Vagina (tissue), 2 donors: ENCODE measurements around the gene CCDC186. TPM values are rescaled to one million over a fixed set of nuclear protein-coding genes. Genes with fewer than 3 reads are reported as not detected.

Experiments used
- DNase-seq, 2 donors: peaks; one replicate each; pipeline ENCODE4 v3.0.0-alpha.2; 2017; ENCODE audit errors: extremely low spot score in 2 of 2
- H3K27ac ChIP-seq: fragments of 200-600 bp; sonication (generic); one replicate; pipeline ENCODE4 v1.5.1; 2019
- H3K27me3 ChIP-seq: fragments of 200-600 bp; sonication (generic); one replicate; pipeline ENCODE4 v1.5.1; 2019
- H3K36me3 ChIP-seq, 2 donors: fragments of 200-600 bp; sonication (generic); one replicate each; pipeline ENCODE4 v1.5.1; 2017 to 2019
- H3K4me1 ChIP-seq: fragments of 200-600 bp; sonication (generic); one replicate; pipeline ENCODE4 v1.5.1; 2019
- H3K4me3 ChIP-seq, 2 donors: fragments of 200-600 bp; sonication (generic); 1 replicate in 1 of 2; 2 replicates in 1 of 2; pipeline ENCODE4 v1.5.1; 2016 to 2019
- H3K9me3 ChIP-seq: fragments of 200-600 bp; sonication (generic); one replicate; pipeline ENCODE4 v1.5.1; 2019
- POLR2A ChIP-seq, 2 donors: fragments of 450-650 bp; IDR thresholded peaks; one replicate each; pipeline ENCODE4 v1.6.1; 2017; ENCODE audit warnings: antibody characterized with exemption in 2 of 2, mild to moderate bottlenecking in 2 of 2, moderate library complexity in 2 of 2
- POLR2AphosphoS5 ChIP-seq, 2 donors: sonication (generic); formaldehyde crosslinking; IDR thresholded peaks; one replicate each; pipeline ENCODE4 v1.9.0; 2017; ENCODE audit warnings: antibody characterized with exemption in 2 of 2, mild to moderate bottlenecking in 2 of 2, low read depth in 1 of 2; ENCODE audit not compliant: insufficient read depth in 1 of 2
- intact Hi-C: fragments of 100-400 bp; cut with DNase I; formaldehyde crosslinking; loops from one replicate; pipeline ENCODE4 v1.15.1; 2023
- total RNA-seq: library from RNA; depleted of rRNA; stranded (reverse); fragments of >200 nt; gene quantifications from one replicate; pipeline ENCODE4 v1.2.3, GENCODE V29; 2016
- TF ChIP-seq, protein P1 (sequence below), 3 experiments: fragments of 450-650 bp in 2 of 3; fragments of 200-600 bp in 1 of 3; sonication (generic) in 1 of 3; IDR thresholded peaks; one replicate each; pipeline ENCODE4 v1.5.1; 2017 to 2019; ENCODE audit warnings: antibody characterized with exemption in 3 of 3, mild to moderate bottlenecking in 2 of 3, moderate library complexity in 2 of 3

CCDC186 gene
- total RNA-seq, 1 donor from 2014 or later = 25.5 TPM

DNA sequence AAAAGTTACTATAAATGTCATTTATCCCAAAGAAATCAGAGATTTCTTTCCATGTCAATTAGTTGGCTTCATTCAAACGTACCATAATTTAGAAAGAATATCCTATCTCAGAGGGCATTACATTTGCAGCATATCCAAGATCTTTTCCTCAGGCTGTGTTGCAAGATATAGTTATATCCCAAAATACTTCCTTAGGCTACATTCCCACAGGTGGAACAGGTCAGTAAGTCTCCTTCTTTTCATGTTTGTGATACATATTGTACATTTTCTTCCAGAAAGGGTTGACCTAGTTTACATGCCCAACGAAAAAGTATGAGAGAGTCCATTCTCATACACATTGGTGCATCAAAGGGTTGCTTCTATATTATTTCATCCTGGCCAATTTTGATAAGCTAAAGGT is 38.1 kb upstream of the CCDC186 start:
- DNase-seq = no peak
- no peaks in the 10 kb centered on the region for H3K4me1 ChIP-seq
- no peaks in the 10 kb centered on the region for H3K9me3 ChIP-seq
- intact Hi-C loops = no loop called here
- no peaks in the 10 kb centered on the region for H3K36me3 ChIP-seq
- H3K27ac ChIP-seq = no peak overlapping the region
- TF ChIP-seq POLR2A (IDR thresholded peaks at IDR 0.05) (no peak), POLR2AphosphoS5 (IDR thresholded peaks at IDR 0.05; ENCODE audit: insufficient read depth in 1 of 2, low read depth in 1 of 2) (no peak)
- no peaks in the 10 kb centered on the region for H3K27me3 ChIP-seq
- H3K4me3 ChIP-seq = no peak overlapping the region

DNA sequence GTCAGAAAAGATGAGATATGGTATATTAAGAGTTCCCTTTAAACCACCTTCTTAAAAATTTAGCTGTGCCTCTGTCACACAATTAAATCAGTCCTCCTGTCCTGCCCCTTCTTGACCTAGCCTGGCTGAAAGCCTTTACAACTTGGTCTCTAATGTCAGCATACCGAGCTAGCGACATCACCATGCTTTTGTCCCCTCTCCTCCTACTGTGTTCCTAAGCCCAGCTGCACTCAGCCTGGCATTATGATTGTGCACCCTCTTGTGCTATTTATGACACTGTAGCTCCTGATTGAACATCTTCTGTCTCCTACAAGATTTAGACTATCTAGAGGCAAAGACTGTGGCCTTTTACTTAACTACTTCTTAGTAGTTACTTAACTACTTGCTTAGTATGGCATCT is 34.3 kb upstream of the CCDC186 start:
- Histone ChIP-seq H3K27ac (no peak overlapping the region), H3K9me3 (no peaks in the 10 kb centered on the region)

GRCh38 chr10:114207349-114207748 is 33.3 kb upstream of the CCDC186 start:
- no peaks in the 10 kb centered on the region for H3K9me3 ChIP-seq
- H3K36me3 ChIP-seq = no peaks in the 10 kb centered on the region
- no peak overlapping the region for H3K4me3 ChIP-seq
- no peak for DNase-seq
- H3K4me1 ChIP-seq = no peaks in the 10 kb centered on the region
- TF ChIP-seq, protein P1, sequence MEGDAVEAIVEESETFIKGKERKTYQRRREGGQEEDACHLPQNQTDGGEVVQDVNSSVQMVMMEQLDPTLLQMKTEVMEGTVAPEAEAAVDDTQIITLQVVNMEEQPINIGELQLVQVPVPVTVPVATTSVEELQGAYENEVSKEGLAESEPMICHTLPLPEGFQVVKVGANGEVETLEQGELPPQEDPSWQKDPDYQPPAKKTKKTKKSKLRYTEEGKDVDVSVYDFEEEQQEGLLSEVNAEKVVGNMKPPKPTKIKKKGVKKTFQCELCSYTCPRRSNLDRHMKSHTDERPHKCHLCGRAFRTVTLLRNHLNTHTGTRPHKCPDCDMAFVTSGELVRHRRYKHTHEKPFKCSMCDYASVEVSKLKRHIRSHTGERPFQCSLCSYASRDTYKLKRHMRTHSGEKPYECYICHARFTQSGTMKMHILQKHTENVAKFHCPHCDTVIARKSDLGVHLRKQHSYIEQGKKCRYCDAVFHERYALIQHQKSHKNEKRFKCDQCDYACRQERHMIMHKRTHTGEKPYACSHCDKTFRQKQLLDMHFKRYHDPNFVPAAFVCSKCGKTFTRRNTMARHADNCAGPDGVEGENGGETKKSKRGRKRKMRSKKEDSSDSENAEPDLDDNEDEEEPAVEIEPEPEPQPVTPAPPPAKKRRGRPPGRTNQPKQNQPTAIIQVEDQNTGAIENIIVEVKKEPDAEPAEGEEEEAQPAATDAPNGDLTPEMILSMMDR (IDR thresholded peaks at IDR 0.05) = no peak
- TF ChIP-seq POLR2A (IDR thresholded peaks at IDR 0.05) = no peak
- intact Hi-C loops = no loop called here
- no peak overlapping the region for H3K27ac ChIP-seq
- H3K27me3 ChIP-seq = no peaks in the 10 kb centered on the region

More for the DNA sequence above, 34.3 kb upstream of the CCDC186 start:
- Histone ChIP-seq H3K27me3 (no peaks in the 10 kb centered on the region), H3K4me3 (no peak overlapping the region), H3K36me3 (no peaks in the 10 kb centered on the region), H3K4me1 (no peaks in the 10 kb centered on the region)
- DNase-seq = no peak
- TF ChIP-seq, protein P1 (IDR thresholded peaks at IDR 0.05) = no peak
- TF ChIP-seq POLR2A (IDR thresholded peaks at IDR 0.05) (no peak), POLR2AphosphoS5 (IDR thresholded peaks at IDR 0.05; ENCODE audit: insufficient read depth in 1 of 2, low read depth in 1 of 2) (no peak)
- intact Hi-C loops = no loop called here

- H3K4me3 ChIP-seq = no peak overlapping the region
- H3K27ac ChIP-seq = no peak overlapping the region
- H3K27me3 ChIP-seq = no peaks in the 10 kb centered on the region
- H3K9me3 ChIP-seq = no peaks in the 10 kb centered on the region
- no peak for DNase-seq
- no peaks in the 10 kb centered on the region for H3K4me1 ChIP-seq
- TF ChIP-seq POLR2A (IDR thresholded peaks at IDR 0.05) (no peak), POLR2AphosphoS5 (IDR thresholded peaks at IDR 0.05; ENCODE audit: insufficient read depth in 1 of 2, low read depth in 1 of 2) (no peak)
- TF ChIP-seq, protein P1 (IDR thresholded peaks at IDR 0.05) = no peak
- intact Hi-C loops = no loop called here
- H3K36me3 ChIP-seq = no peaks in the 10 kb centered on the region
Measured at GRCh38 chr10:114206902-114207301, 32.9 kb upstream of the CCDC186 start.

DNA sequence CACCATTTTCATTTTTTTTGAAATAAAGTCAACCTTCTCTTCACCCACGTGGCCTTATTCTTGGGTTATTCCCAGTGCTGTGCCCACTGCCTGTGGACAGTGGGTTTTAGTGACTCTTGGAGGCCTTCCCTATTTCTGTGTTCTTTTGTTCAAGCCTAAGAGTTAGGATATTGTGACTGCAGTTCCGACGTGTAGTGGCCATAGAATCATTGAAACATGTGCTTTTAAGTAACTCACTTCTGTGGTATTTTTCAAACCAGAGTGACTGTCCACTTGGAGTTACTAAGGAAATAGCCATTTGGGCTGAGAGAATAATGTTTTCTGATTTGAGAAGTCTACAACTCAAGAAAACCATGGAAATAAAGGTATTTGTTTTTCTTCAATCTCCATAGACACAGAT is 28.8 kb upstream of the CCDC186 start:
- no peak for DNase-seq
- no peak overlapping the region for H3K27ac ChIP-seq
- intact Hi-C loops = no loop called here
- TF ChIP-seq POLR2A (IDR thresholded peaks at IDR 0.05) = no peak
- TF ChIP-seq, protein P1 (IDR thresholded peaks at IDR 0.05) = no peak
- no peak for TF ChIP-seq POLR2AphosphoS5 (IDR thresholded peaks at IDR 0.05; ENCODE audit: insufficient read depth in 1 of 2, low read depth in 1 of 2)
- H3K27me3 ChIP-seq = no peaks in the 10 kb centered on the region
- H3K9me3 ChIP-seq = no peaks in the 10 kb centered on the region
- H3K4me1 ChIP-seq = no peaks in the 10 kb centered on the region
- no peak overlapping the region for H3K4me3 ChIP-seq
- no peaks in the 10 kb centered on the region for H3K36me3 ChIP-seq

DNA sequence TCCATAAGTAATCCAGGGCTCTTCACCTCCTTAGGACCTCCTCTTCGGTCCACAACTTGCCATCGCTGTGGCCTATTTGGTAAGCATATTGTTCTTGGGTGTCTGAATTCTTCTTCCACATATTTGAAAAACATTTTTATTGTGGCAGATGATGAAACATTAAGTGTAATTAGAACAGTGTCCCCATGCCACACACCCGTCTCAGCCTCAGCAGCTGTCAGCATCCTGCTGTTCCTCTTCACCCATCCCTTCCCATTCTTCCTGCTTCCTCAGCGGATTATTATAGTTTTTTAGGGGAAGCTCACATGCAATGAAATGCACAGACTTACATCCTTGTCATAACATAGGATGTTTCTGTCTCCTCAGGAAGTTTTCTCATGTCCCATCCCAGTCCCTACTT is 25.2 kb upstream of the CCDC186 start:
- intact Hi-C loops = no loop called here
- Histone ChIP-seq H3K27ac (no peak overlapping the region), H3K36me3 (no peaks in the 10 kb centered on the region), H3K4me1 (no peaks in the 10 kb centered on the region), H3K27me3 (no peaks in the 10 kb centered on the region), H3K9me3 (no peaks in the 10 kb centered on the region), H3K4me3 (no peak overlapping the region)
- TF ChIP-seq POLR2AphosphoS5 (IDR thresholded peaks at IDR 0.05; ENCODE audit: insufficient read depth in 1 of 2, low read depth in 1 of 2) = no peak
- no peak for TF ChIP-seq POLR2A (IDR thresholded peaks at IDR 0.05)
- TF ChIP-seq, protein P1 (IDR thresholded peaks at IDR 0.05) = no peak
- no peak for DNase-seq
